ENCODE data around the gene TTLL11. TPM values are rescaled to one million over a fixed set of nuclear protein-coding genes. Genes with fewer than 3 reads are reported as not detected.

TTLL11 gene
- total RNA-seq, 4 donors from 2014 or later: 3.0 to 9.9 (median 7.4) TPM

DNA sequence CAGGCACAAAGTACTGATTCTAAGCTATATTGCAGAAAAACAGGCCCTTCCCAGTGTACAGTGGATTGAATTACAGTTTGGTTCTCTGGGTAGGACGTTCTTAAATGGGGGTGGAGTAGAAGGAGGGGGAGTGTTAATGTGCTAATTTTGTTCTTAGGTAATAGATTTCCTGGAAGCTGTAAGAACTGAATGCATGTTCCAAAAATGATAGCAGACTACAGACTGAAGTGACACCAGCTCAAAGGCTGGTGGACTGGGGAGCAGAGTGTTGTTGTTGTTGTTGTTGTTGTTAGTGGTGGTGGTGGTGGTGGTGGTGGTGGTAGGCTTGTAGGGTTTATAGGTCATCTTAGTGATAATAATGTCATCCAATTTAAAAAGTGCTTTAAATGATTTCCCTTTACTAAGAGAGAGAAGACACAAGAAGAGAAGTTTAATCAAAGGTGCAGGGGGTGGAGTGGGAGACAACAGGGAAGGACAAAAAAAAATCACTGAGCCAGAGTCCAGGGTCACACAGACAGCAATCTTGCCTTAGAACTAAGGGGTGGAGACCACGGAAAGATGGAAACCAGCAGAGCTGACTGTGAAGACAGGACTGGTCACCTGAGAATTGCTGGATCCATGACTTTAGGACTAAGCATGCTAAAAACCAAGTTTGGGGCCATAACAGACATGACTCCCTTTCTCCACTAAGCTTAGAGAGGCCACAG lies 27.0 kb downstream of the TTLL11 start:
- Histone ChIP-seq H3K36me3 (no peaks in the 10 kb centered on the region), H3K4me1 (peaks cover 0 to 4% (median 0%) of the 10 kb centered on the region in 4 donors), H3K27me3 (no peaks in the 10 kb centered on the region), H3K9me3 (no peaks in the 10 kb centered on the region), H3K4me3 (no peak overlapping the region), H3K27ac (no peak overlapping the region)
- DNase-seq: no peak
- TF ChIP-seq, protein P1, sequence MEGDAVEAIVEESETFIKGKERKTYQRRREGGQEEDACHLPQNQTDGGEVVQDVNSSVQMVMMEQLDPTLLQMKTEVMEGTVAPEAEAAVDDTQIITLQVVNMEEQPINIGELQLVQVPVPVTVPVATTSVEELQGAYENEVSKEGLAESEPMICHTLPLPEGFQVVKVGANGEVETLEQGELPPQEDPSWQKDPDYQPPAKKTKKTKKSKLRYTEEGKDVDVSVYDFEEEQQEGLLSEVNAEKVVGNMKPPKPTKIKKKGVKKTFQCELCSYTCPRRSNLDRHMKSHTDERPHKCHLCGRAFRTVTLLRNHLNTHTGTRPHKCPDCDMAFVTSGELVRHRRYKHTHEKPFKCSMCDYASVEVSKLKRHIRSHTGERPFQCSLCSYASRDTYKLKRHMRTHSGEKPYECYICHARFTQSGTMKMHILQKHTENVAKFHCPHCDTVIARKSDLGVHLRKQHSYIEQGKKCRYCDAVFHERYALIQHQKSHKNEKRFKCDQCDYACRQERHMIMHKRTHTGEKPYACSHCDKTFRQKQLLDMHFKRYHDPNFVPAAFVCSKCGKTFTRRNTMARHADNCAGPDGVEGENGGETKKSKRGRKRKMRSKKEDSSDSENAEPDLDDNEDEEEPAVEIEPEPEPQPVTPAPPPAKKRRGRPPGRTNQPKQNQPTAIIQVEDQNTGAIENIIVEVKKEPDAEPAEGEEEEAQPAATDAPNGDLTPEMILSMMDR (IDR thresholded peaks at IDR 0.05): no peak
- no peak for TF ChIP-seq POLR2A (IDR thresholded peaks at IDR 0.05)

DNA sequence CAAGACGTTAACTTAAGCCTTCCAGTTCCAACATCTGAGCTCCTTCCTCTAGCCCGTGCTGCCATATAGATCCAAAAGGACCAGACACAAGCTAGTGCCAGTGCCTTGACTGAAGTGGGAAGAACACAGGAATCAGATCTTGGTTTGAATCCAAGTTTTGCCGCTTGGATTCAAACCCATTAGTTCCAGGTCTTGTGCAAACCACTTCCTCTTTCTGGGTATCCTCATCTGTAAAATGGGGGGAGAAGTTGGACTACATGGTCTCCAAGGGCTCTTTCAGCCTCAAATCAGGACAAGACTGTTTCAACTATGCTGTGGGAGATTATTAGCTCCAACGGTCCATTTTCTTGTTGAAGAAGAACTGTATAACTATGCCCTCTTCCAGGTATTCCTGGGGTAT lies 32.6 kb downstream of the TTLL11 start:
- no peak overlapping the region for H3K4me3 ChIP-seq
- no peak for DNase-seq
- TF ChIP-seq, protein P1 (IDR thresholded peaks at IDR 0.05): no peak
- TF ChIP-seq POLR2A (IDR thresholded peaks at IDR 0.05): no peak
- peaks cover 0 to 9% (median 0%) of the 10 kb centered on the region in 4 donors for H3K4me1 ChIP-seq
- no peaks in the 10 kb centered on the region for H3K36me3 ChIP-seq
- H3K9me3 ChIP-seq: no peaks in the 10 kb centered on the region
- no peaks in the 10 kb centered on the region for H3K27me3 ChIP-seq
- H3K27ac ChIP-seq: no peak overlapping the region

DNA sequence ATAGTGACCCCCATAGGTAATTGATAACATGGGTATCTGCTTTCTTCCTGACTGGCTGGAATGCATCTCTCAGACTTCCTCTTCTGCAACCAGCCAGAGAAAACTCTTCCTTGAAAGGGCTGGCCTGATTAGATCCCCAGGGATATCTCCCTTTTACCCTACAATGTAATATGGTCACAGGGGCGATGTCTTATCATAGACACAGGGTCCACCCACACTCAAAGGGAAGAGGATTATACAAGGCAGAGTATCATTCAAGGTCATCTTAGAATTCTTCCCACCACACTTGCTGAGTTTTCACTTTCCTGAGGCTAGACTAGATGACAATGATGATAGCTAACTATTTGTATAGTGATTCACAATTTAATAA lies 33.2 kb downstream of the TTLL11 start:
- peaks cover 0 to 9% (median 0%) of the 10 kb centered on the region in 4 donors for H3K4me1 ChIP-seq
- no peak overlapping the region for H3K27ac ChIP-seq
- H3K36me3 ChIP-seq: no peaks in the 10 kb centered on the region
- TF ChIP-seq, protein P1 (IDR thresholded peaks at IDR 0.05): no peak
- TF ChIP-seq POLR2A (IDR thresholded peaks at IDR 0.05): no peak
- DNase-seq: no peak
- H3K27me3 ChIP-seq: no peaks in the 10 kb centered on the region
- H3K9me3 ChIP-seq: no peaks in the 10 kb centered on the region
- H3K4me3 ChIP-seq: no peak overlapping the region

DNA sequence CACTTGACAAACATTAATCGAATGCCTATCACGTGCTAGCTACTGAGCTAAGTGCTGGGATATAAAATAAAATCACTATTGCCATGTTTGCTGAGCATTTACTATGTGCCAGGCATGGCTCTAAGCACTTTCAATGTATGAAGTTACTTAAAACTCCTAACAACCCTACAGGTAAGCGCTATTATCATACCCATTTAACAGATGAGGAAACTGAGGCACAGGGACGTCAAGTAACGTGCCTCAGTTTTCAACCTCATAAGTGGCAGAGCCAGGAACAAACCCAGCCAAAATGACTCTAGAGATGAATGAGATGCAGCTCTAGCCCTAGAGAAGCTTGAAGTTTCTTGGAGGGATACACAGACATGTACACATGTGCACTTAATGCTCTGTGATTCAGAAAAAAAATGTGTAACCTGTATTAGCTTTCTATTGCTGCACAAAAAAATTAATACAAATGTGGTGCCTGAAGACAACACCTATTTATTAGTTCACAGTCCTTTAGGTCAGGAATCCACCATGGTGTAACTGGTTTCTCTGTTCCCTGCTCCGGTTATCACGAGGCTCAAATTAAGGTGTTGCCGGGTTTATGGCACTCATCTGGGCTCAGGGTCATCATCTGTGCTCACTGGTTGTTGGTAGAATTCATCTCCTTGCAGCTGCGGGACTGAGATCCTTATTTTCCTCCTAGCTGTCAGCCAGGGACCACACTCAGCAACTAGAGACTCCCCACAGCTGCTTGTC lies 33.7 kb downstream of the TTLL11 start:
- H3K4me3 ChIP-seq: no peak overlapping the region
- H3K36me3 ChIP-seq: no peaks in the 10 kb centered on the region
- peaks cover 0 to 9% (median 0%) of the 10 kb centered on the region in 4 donors for H3K4me1 ChIP-seq
- no peak overlapping the region for H3K27ac ChIP-seq
- no peaks in the 10 kb centered on the region for H3K9me3 ChIP-seq
- TF ChIP-seq POLR2A (IDR thresholded peaks at IDR 0.05): no peak
- TF ChIP-seq, protein P1 (IDR thresholded peaks at IDR 0.05): no peak
- H3K27me3 ChIP-seq: no peaks in the 10 kb centered on the region
- DNase-seq: no peak

DNA sequence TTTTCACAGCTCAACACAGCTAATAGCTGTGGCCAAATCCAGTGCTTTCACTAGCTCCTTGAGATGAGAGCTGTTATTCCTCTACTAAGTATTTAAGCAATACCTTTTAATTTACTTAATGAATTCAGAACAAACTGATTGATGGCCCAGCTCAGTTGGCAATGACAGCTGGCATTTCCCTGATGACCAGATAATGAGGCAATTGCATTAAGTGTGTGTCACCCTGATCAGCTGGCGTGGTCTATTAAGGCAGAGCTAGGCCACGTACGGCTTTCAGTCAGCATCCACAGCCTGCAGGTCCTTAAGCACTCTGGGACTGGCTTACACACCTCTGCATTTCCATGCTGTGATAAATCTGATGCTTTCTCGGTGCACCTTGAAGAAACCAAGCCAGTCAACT lies 34.4 kb downstream of the TTLL11 start:
- H3K27ac ChIP-seq: no peak overlapping the region
- DNase-seq: no peak
- TF ChIP-seq, protein P1 (IDR thresholded peaks at IDR 0.05): no peak
- TF ChIP-seq POLR2A (IDR thresholded peaks at IDR 0.05): no peak
- no peak overlapping the region for H3K4me3 ChIP-seq
- peaks cover 0 to 9% (median 0%) of the 10 kb centered on the region in 4 donors for H3K4me1 ChIP-seq
- no peaks in the 10 kb centered on the region for H3K27me3 ChIP-seq
- H3K36me3 ChIP-seq: no peaks in the 10 kb centered on the region
- H3K9me3 ChIP-seq: no peaks in the 10 kb centered on the region

Data from Peyer's patch (tissue), 4 donors.